Skeletal muscle satellite cell (primary cell): ENCODE measurements around the gene FBXO47.

Source experiments
- H3K27me3 ChIP-seq: 2 replicates; pipeline ENCODE4 v1.7.0; 2013; ENCODE audit warnings: low read length; ENCODE audit not compliant: control insufficient read depth, insufficient read depth
- H3K36me3 ChIP-seq: 2 replicates; pipeline ENCODE4 v1.7.0; 2013; ENCODE audit warnings: mild to moderate bottlenecking, control low read depth, low read length; ENCODE audit not compliant: insufficient read depth
- H3K4me1 ChIP-seq: 2 replicates; pipeline ENCODE4 v1.7.0; 2013; ENCODE audit warnings: low read length; ENCODE audit not compliant: control insufficient read depth, insufficient read depth
- H3K4me2 ChIP-seq: 2 replicates; pipeline ENCODE4 v1.7.0; 2013; ENCODE audit warnings: mild to moderate bottlenecking, low read length
- H3K4me3 ChIP-seq: 2 replicates; pipeline ENCODE4 v1.7.0; 2013; ENCODE audit warnings: low read length
- H3K9ac ChIP-seq: 2 replicates; pipeline ENCODE4 v1.7.0; 2013; ENCODE audit warnings: mild to moderate bottlenecking, low read depth, low read length, moderate library complexity
- H3K9me3 ChIP-seq: replicated peaks from 2 replicates; pipeline ENCODE4 v1.7.0; 2013; ENCODE audit warnings: mild to moderate bottlenecking, control low read depth, low read length

Gene FBXO47

GRCh38 chr17:38896346-38896954, 70.8 kb downstream of the FBXO47 start:
- peaks cover 96% of the 10 kb centered on the region for H3K4me1 ChIP-seq

DNA sequence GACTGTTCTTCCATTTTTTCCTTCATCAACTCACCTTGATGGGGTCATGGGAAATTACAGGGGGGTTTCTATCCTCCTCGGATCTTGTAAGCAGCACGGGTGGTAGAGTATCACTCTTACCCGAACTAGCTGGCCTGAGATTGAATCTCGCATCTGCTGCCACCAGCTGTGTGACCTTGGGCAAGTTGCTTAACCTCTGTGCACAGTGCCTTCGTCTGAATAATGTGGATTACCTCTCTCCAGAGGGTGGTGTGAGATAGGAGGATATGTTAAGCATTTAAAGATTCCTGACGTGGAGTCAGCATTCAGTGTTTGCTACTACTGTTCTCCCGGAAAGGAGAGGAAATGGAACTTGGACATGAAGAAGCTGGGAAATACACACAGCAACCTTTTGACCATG, 72.9 kb downstream of the FBXO47 start:
- Histone ChIP-seq H3K9me3 (no peaks in the 10 kb centered on the region), H3K36me3 (peaks cover 84% of the 10 kb centered on the region), H3K4me1 (peaks cover 75% of the 10 kb centered on the region), H3K27me3 (no peaks in the 10 kb centered on the region), H3K4me2 (peak overlapping the region; percentile 19), H3K9ac (peak overlapping the region; percentile 27), H3K4me3 (peak overlapping the region; percentile 9)

More at GRCh38 chr17:38896346-38896954, 70.8 kb downstream of the FBXO47 start:
- Histone ChIP-seq H3K9me3 (no peaks in the 10 kb centered on the region), H3K27me3 (no peaks in the 10 kb centered on the region), H3K9ac (peak overlapping the region; percentile 19), H3K36me3 (peaks cover 68% of the 10 kb centered on the region), H3K4me3 (no peak overlapping the region), H3K4me2 (peak overlapping the region; percentile 68)

GRCh38 chr17:38893607-38894006, 73.6 kb downstream of the FBXO47 start:
- peaks cover 84% of the 10 kb centered on the region for H3K36me3 ChIP-seq
- no peak overlapping the region for H3K4me3 ChIP-seq
- H3K9me3 ChIP-seq, result no peaks in the 10 kb centered on the region
- H3K27me3 ChIP-seq, result no peaks in the 10 kb centered on the region
- peaks cover 68% of the 10 kb centered on the region for H3K4me1 ChIP-seq
- H3K4me2 ChIP-seq, result peak overlapping the region; percentile 34
- H3K9ac ChIP-seq, result peak overlapping the region; percentile 27

- Histone ChIP-seq H3K4me2 (peak overlapping the region; percentile 34), H3K9ac (peak overlapping the region; percentile 27), H3K4me1 (peaks cover 63% of the 10 kb centered on the region), H3K27me3 (no peaks in the 10 kb centered on the region), H3K4me3 (no peak overlapping the region), H3K36me3 (peaks cover 83% of the 10 kb centered on the region), H3K9me3 (no peaks in the 10 kb centered on the region)
These were observed 74.1 kb downstream of the FBXO47 start for GRCh38 chr17:38893113-38893512.

DNA sequence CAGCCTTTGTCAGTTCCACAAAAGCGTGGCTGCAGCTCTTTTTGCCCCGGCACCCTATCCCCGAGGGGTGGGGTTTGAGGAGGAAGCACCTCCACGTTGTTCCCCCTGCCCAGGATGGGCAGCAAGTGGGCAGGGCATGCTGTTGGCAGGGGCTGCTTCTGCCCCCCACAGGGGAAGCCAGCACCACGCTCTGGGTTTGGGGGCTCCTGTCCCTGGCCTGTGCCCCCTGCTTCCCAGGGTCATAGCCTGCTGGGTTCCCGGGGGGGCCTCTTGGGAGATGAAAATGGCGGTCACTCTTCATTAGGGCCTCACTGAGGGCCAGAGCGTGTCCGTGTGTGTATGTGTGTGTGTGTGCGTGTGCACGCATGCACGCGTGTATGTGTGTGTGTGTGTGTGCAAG, 74.6 kb downstream of the FBXO47 start:
- H3K9me3 ChIP-seq, result no peaks in the 10 kb centered on the region
- H3K9ac ChIP-seq, result no peak overlapping the region
- no peaks in the 10 kb centered on the region for H3K27me3 ChIP-seq
- peaks cover 85% of the 10 kb centered on the region for H3K36me3 ChIP-seq
- no peak overlapping the region for H3K4me3 ChIP-seq
- H3K4me1 ChIP-seq, result peaks cover 58% of the 10 kb centered on the region
- no peak overlapping the region for H3K4me2 ChIP-seq

DNA sequence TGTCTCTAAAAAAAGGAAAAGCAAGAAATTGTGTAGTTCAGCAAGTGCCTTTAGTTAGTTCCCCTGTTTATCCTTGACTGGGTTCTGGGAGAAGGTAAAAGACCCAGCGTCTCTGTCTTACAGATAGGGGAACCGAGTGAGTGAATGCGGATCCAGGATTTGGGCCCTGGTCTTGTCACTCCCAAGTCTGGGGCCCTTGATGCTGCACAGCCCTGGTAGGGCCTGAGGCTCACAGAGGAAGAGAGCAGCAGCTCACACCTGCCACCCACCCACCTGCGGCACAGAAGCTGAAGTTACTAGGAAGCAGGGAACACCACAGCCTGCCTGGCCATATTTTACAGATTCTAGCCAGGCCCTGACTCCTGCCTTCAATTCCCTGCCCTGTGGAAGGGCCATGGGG, 75.1 kb downstream of the FBXO47 start:
- no peak overlapping the region for H3K4me2 ChIP-seq
- H3K36me3 ChIP-seq, result peaks cover 90% of the 10 kb centered on the region
- H3K27me3 ChIP-seq, result no peaks in the 10 kb centered on the region
- no peak overlapping the region for H3K9ac ChIP-seq
- H3K9me3 ChIP-seq, result no peaks in the 10 kb centered on the region
- H3K4me3 ChIP-seq, result no peak overlapping the region
- peaks cover 55% of the 10 kb centered on the region for H3K4me1 ChIP-seq

- H3K9me3 ChIP-seq, result no peaks in the 10 kb centered on the region
- H3K27me3 ChIP-seq, result no peaks in the 10 kb centered on the region
- H3K4me3 ChIP-seq, result no peak overlapping the region
- H3K4me2 ChIP-seq, result no peak overlapping the region
- peaks cover 87% of the 10 kb centered on the region for H3K36me3 ChIP-seq
- no peak overlapping the region for H3K9ac ChIP-seq
- H3K4me1 ChIP-seq, result peaks cover 52% of the 10 kb centered on the region
These were observed 75.8 kb downstream of the FBXO47 start for GRCh38 chr17:38891441-38891840.

- Histone ChIP-seq H3K4me1 (peaks cover 52% of the 10 kb centered on the region), H3K4me3 (no peak overlapping the region), H3K9me3 (no peaks in the 10 kb centered on the region), H3K4me2 (no peak overlapping the region), H3K9ac (no peak overlapping the region), H3K36me3 (peaks cover 87% of the 10 kb centered on the region), H3K27me3 (no peaks in the 10 kb centered on the region)
These were observed 76.8 kb downstream of the FBXO47 start for GRCh38 chr17:38890410-38890746.

GRCh38 chr17:38889745-38890409, 77.3 kb downstream of the FBXO47 start:
- no peak overlapping the region for H3K9ac ChIP-seq
- H3K4me2 ChIP-seq, result no peak overlapping the region
- no peaks in the 10 kb centered on the region for H3K27me3 ChIP-seq
- no peaks in the 10 kb centered on the region for H3K9me3 ChIP-seq
- H3K36me3 ChIP-seq, result peaks cover 91% of the 10 kb centered on the region
- peaks cover 52% of the 10 kb centered on the region for H3K4me1 ChIP-seq
- H3K4me3 ChIP-seq, result no peak overlapping the region

GRCh38 chr17:38888842-38889241, 78.4 kb downstream of the FBXO47 start:
- no peak overlapping the region for H3K4me3 ChIP-seq
- no peaks in the 10 kb centered on the region for H3K9me3 ChIP-seq
- H3K27me3 ChIP-seq, result no peaks in the 10 kb centered on the region
- H3K4me2 ChIP-seq, result no peak overlapping the region
- peaks cover 89% of the 10 kb centered on the region for H3K36me3 ChIP-seq
- H3K4me1 ChIP-seq, result peaks cover 52% of the 10 kb centered on the region
- no peak overlapping the region for H3K9ac ChIP-seq

- peaks cover 89% of the 10 kb centered on the region for H3K36me3 ChIP-seq
- H3K9me3 ChIP-seq, result no peaks in the 10 kb centered on the region
- H3K4me2 ChIP-seq, result peak overlapping the region; percentile 26
- H3K4me1 ChIP-seq, result peaks cover 52% of the 10 kb centered on the region
- H3K9ac ChIP-seq, result no peak overlapping the region
- no peaks in the 10 kb centered on the region for H3K27me3 ChIP-seq
- H3K4me3 ChIP-seq, result no peak overlapping the region
These were observed 80.6 kb downstream of the FBXO47 start for GRCh38 chr17:38886643-38887010.
